Endothelial cell of umbilical vein (primary cell): Measurements from ENCODE around the gene PHF2. TPM values are rescaled to one million over a fixed set of nuclear protein-coding genes. Genes with fewer than 3 reads are reported as not detected.

Experiments
- BruUV-seq: library from RNA; stranded (reverse); fragments of 400-500 nt; replicated peaks from 2 replicates; lab custom pipeline; 2021; lab: Mats Ljungman, UMichigan
- CTCF ChIA-PET: fragments of 300-600, 350-600 bp; sonication (Branson Sonifier 250); formaldehyde crosslinking; loops from one replicate; lab custom pipeline; 2021; ENCODE audit warnings: antibody characterized with exemption, inconsistent platforms; lab: Charles Lee
- POLR2A ChIA-PET: fragments of 300-600, 350-600 bp; sonication (Branson Sonifier 250); formaldehyde crosslinking; loops from one replicate; lab custom pipeline; 2021; ENCODE audit warnings: antibody characterized with exemption, inconsistent platforms; lab: Charles Lee
- DNase-seq: peaks from one replicate; pipeline ENCODE4 v3.0.0-alpha.2; 2011; ENCODE audit warnings: low read depth, low spot score
- FAIRE-seq: peaks from 2 replicates; lab custom pipeline; 2011; peaks lifted over from hg19 to GRCh38; lab: Jason Lieb, UNC
- H2AFZ ChIP-seq: 2 replicates; pipeline ENCODE4 v1.6.0; 2012; ENCODE audit warnings: low read depth, low read length, control low read depth, inconsistent platforms
- H3K27ac ChIP-seq: 2 replicates; pipeline ENCODE4 v1.5.1; 2011; ENCODE audit warnings: low read depth, mild to moderate bottlenecking, control low read depth, low read length, moderate library complexity; ENCODE audit not compliant: insufficient read depth
- H3K27me3 ChIP-seq, 2 experiments: 2 replicates each; pipeline versions ENCODE4 v1.6.0 to v1.6.1; 2011; ENCODE audit warnings: low read length in 2 of 2, mixed read lengths in 1 of 2; ENCODE audit not compliant: control insufficient read depth in 2 of 2, insufficient read depth in 2 of 2
- H3K36me3 ChIP-seq, 2 experiments: 2 replicates in 1 of 2; 3 replicates in 1 of 2; pipeline ENCODE4 v1.5.1; 2011; ENCODE audit warnings: low read length in 2 of 2, mild to moderate bottlenecking in 1 of 2, moderate library complexity in 1 of 2; ENCODE audit not compliant: control insufficient read depth in 2 of 2, insufficient read depth in 2 of 2; ENCODE audit errors: extremely low read depth in 1 of 2
- H3K4me1 ChIP-seq: 3 replicates; pipeline ENCODE4 v1.5.1; 2011; ENCODE audit warnings: mild to moderate bottlenecking, low read length; ENCODE audit not compliant: control insufficient read depth, insufficient read depth; ENCODE audit errors: extremely low read depth
- H3K4me2 ChIP-seq: 2 replicates; pipeline ENCODE4 v1.6.1; 2011; ENCODE audit warnings: low read length, control low read depth, mixed read lengths; ENCODE audit not compliant: insufficient read depth
- H3K4me3 ChIP-seq, 3 experiments: fragments of 200-600 bp in 1 of 3; sonication (generic), shearing (Covaris generic) in 1 of 3; replicated peaks in 1 of 3; 2 replicates each; pipeline ENCODE4 v1.5.1; 2011 to 2016; ENCODE audit warnings: control low read depth in 3 of 3, low read length in 3 of 3, mild to moderate bottlenecking in 2 of 3, inconsistent platforms in 1 of 3, low read depth in 1 of 3, moderate library complexity in 1 of 3; ENCODE audit not compliant: insufficient read depth in 1 of 3
- H3K79me2 ChIP-seq: 2 replicates; pipeline ENCODE4 v1.6.0; 2012; ENCODE audit warnings: low read length, inconsistent platforms; ENCODE audit not compliant: control insufficient read depth, insufficient read depth
- H3K9ac ChIP-seq: replicated peaks from 2 replicates; pipeline ENCODE3; 2011; ENCODE audit warnings: low read length, control low read depth; ENCODE audit not compliant: insufficient read depth; ENCODE audit errors: extremely low read depth
- H3K9me1 ChIP-seq: replicated peaks from 3 replicates; pipeline ENCODE4 v1.6.0; 2011; ENCODE audit warnings: mild to moderate bottlenecking, low read length; ENCODE audit not compliant: control insufficient read depth, insufficient read depth; ENCODE audit errors: extremely low read depth
- H3K9me3 ChIP-seq: replicated peaks from 2 replicates; pipeline ENCODE4 v1.5.1; 2012; ENCODE audit warnings: low read length, inconsistent platforms; ENCODE audit not compliant: control insufficient read depth, insufficient read depth
- H4K20me1 ChIP-seq: replicated peaks from 2 replicates; pipeline ENCODE3; 2011; ENCODE audit warnings: mild to moderate bottlenecking, low read length; ENCODE audit not compliant: control insufficient read depth, insufficient read depth; ENCODE audit errors: extremely low read depth
- EZH2 ChIP-seq: IDR thresholded peaks from 2 replicates; pipeline ENCODE4 v1.6.1; 2012; ENCODE audit warnings: borderline replicate concordance, low read depth, mild to moderate bottlenecking, moderate library complexity, low read length, inconsistent platforms; ENCODE audit not compliant: severe bottlenecking
- FOS ChIP-seq: IDR thresholded peaks from 2 replicates; pipeline ENCODE4 v1.6.1; 2011; ENCODE audit warnings: mild to moderate bottlenecking, low read length, moderate library complexity, borderline replicate concordance; ENCODE audit not compliant: insufficient read depth
- GATA2 ChIP-seq: IDR thresholded peaks from 2 replicates; pipeline ENCODE4 v1.7.0; 2011; ENCODE audit warnings: low read depth, mild to moderate bottlenecking, moderate library complexity, mixed read lengths, low read length; ENCODE audit not compliant: insufficient read length, insufficient read depth
- JUN ChIP-seq: IDR thresholded peaks from 2 replicates; pipeline ENCODE4 v1.6.1; 2011; ENCODE audit warnings: borderline replicate concordance, low read depth; ENCODE audit not compliant: insufficient read length, insufficient read depth
- MYC ChIP-seq: IDR thresholded peaks from one replicate; pipeline ENCODE4 v1.6.1; 2011; ENCODE audit warnings: mild to moderate bottlenecking, low read depth, low read length
- POLR2A ChIP-seq: IDR thresholded peaks from 2 replicates; pipeline ENCODE4 v1.6.1; 2012; ENCODE audit warnings: low read depth, mild to moderate bottlenecking, control low read depth, low read length
- POLR2AphosphoS5 ChIP-seq: IDR thresholded peaks from 2 replicates; pipeline ENCODE4 v1.6.1; 2012; ENCODE audit warnings: low read depth, mild to moderate bottlenecking, control low read depth, low read length, moderate library complexity; ENCODE audit not compliant: insufficient read depth
- dilution Hi-C: fragments of 300-500 bp; cut with MboI; formaldehyde crosslinking; loops from one replicate; pipeline ENCODE4 v1.15.0; 2019; ENCODE audit warnings: low sequenced_read_pairs; ENCODE audit not compliant: extremely low pct_ligation_motif_present
- intact Hi-C: fragments of 100-400 bp; cut with micrococcal nuclease; formaldehyde crosslinking; loops from one replicate; pipeline ENCODE4 v1.10.0; 2022
- polyA plus RNA-seq, 4 experiments: library from polyadenylated mRNA; depleted of rRNA in 3 of 4; stranded (reverse) in 3 of 4; unstranded in 1 of 4; fragments of >200 nt; gene quantifications; 2 replicates each; pipeline versions ENCODE4 v1.2.1 to v1.2.3, GENCODE V29; 2011 to 2012; ENCODE audit warnings: missing spikeins in 1 of 4
- total RNA-seq: library from RNA; stranded (reverse); gene quantifications from 2 replicates; pipeline ENCODE4 v1.2.3, GENCODE V29; 2021
- TF ChIP-seq, protein P1 (sequence below): IDR thresholded peaks from 2 replicates; pipeline ENCODE4 v1.6.1; 2011; ENCODE audit not compliant: insufficient read depth, insufficient read length
- TF ChIP-seq, protein P2 (sequence below), 2 donors: IDR thresholded peaks; 1 replicate in 1 of 2; 2 replicates in 1 of 2; pipeline ENCODE4 v1.5.1; 2011; ENCODE audit warnings: low read length in 2 of 2, mild to moderate bottlenecking in 2 of 2, moderate library complexity in 2 of 2, control low read depth in 1 of 2, inconsistent platforms in 1 of 2, low read depth in 1 of 2; ENCODE audit not compliant: insufficient read depth in 1 of 2; ENCODE audit errors: extremely low read depth in 1 of 2

Gene PHF2
- total and polyA plus RNA-seq, 2 donors (not counting 3 experiments of a cell fraction or from before 2014, with no cell fraction given), result 9.8 to 22.5 TPM

GRCh38 chr9:93659044-93659836 lies 82.9 kb downstream of the PHF2 start:
- Histone ChIP-seq H3K27me3 (no peaks in the 10 kb centered on the region), H3K27ac (no peak overlapping the region), H3K4me1 (no peaks in the 10 kb centered on the region), H3K9me1 (no peaks in the 10 kb centered on the region), H4K20me1 (no peaks in the 10 kb centered on the region), H2AFZ (no peak overlapping the region), H3K4me2 (no peak overlapping the region), H3K79me2 (no peaks in the 10 kb centered on the region), H3K36me3 (peaks cover 0 to 34% of the 10 kb centered on the region in 2 experiments), H3K9me3 (no peaks in the 10 kb centered on the region), H3K4me3 (no peak overlapping the region), H3K9ac (no peak overlapping the region)
- no peak for TF ChIP-seq POLR2A
- no peak for TF ChIP-seq MYC
- no peak for TF ChIP-seq GATA2
- no peak for TF ChIP-seq FOS
- TF ChIP-seq, protein P1, sequence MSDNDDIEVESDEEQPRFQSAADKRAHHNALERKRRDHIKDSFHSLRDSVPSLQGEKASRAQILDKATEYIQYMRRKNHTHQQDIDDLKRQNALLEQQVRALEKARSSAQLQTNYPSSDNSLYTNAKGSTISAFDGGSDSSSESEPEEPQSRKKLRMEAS, result no peak
- TF ChIP-seq POLR2AphosphoS5, result no peak
- no peak for TF ChIP-seq EZH2
- TF ChIP-seq, protein P2, sequence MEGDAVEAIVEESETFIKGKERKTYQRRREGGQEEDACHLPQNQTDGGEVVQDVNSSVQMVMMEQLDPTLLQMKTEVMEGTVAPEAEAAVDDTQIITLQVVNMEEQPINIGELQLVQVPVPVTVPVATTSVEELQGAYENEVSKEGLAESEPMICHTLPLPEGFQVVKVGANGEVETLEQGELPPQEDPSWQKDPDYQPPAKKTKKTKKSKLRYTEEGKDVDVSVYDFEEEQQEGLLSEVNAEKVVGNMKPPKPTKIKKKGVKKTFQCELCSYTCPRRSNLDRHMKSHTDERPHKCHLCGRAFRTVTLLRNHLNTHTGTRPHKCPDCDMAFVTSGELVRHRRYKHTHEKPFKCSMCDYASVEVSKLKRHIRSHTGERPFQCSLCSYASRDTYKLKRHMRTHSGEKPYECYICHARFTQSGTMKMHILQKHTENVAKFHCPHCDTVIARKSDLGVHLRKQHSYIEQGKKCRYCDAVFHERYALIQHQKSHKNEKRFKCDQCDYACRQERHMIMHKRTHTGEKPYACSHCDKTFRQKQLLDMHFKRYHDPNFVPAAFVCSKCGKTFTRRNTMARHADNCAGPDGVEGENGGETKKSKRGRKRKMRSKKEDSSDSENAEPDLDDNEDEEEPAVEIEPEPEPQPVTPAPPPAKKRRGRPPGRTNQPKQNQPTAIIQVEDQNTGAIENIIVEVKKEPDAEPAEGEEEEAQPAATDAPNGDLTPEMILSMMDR (IDR thresholded peaks at IDR 0.05; ENCODE audit: extremely low read depth in 1 of 2, insufficient read depth in 1 of 2, low read depth in 1 of 2, low read length in 2 of 2), result no peak
- no peak for TF ChIP-seq JUN
- ChIA-PET CTCF (no interaction called here), POLR2A (no interaction called here)
- dilution Hi-C loops, result no loop called here
- intact Hi-C loops, result no loop called here
- BruUV-seq, result no TSS peak
- FAIRE-seq (no peak), DNase-seq (no peak)
